ENCODE results near the gene OPA1. TPM values are rescaled to one million over a fixed set of nuclear protein-coding genes. Genes with fewer than 3 reads are reported as not detected.

Gene OPA1
- total RNA-seq, 1 donor, result 91.5 TPM

GRCh38 chr3:193586526-193586925 lies 6.5 kb upstream of the OPA1 start:
- DNase-seq (ENCODE audit: low read depth), result no peak
- TF ChIP-seq, protein P1, sequence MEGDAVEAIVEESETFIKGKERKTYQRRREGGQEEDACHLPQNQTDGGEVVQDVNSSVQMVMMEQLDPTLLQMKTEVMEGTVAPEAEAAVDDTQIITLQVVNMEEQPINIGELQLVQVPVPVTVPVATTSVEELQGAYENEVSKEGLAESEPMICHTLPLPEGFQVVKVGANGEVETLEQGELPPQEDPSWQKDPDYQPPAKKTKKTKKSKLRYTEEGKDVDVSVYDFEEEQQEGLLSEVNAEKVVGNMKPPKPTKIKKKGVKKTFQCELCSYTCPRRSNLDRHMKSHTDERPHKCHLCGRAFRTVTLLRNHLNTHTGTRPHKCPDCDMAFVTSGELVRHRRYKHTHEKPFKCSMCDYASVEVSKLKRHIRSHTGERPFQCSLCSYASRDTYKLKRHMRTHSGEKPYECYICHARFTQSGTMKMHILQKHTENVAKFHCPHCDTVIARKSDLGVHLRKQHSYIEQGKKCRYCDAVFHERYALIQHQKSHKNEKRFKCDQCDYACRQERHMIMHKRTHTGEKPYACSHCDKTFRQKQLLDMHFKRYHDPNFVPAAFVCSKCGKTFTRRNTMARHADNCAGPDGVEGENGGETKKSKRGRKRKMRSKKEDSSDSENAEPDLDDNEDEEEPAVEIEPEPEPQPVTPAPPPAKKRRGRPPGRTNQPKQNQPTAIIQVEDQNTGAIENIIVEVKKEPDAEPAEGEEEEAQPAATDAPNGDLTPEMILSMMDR (IDR thresholded peaks at IDR 0.05; ENCODE audit: insufficient read depth, low read depth, low read length), result no peak

DNA sequence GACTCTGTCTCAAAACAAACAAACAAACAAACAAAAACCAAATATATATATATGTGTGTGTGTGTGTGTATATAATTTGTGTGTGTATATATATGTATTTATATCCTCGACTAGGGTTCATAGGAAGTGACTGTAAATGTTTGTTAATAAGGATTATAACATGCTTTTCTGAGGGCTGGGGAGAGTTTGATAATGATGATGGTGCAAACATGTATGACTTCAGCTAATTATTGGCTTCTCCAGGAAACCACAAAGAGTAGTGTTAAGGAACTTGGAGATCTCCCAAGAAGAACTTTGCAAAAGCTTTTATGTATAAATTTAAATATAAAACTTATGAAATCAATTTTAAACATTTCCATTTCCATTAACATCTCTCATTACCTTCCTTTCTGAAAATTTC lies 3.9 kb upstream of the OPA1 start:
- TF ChIP-seq, protein P1 (IDR thresholded peaks at IDR 0.05; ENCODE audit: insufficient read depth, low read depth, low read length), result no peak
- no peak for DNase-seq (ENCODE audit: low read depth)
- no peak overlapping the region for H3K4me3 ChIP-seq (ENCODE audit: low read depth, low read length)

More at GRCh38 chr3:193586526-193586925, 6.5 kb upstream of the OPA1 start:
- H3K4me3 ChIP-seq (ENCODE audit: low read depth, low read length), result no peak overlapping the region

- no peak overlapping the region for H3K4me3 ChIP-seq (ENCODE audit: low read depth, low read length)
- DNase-seq (ENCODE audit: low read depth), result no peak
- TF ChIP-seq, protein P1 (IDR thresholded peaks at IDR 0.05; ENCODE audit: insufficient read depth, low read depth, low read length), result no peak
Measured at GRCh38 chr3:193589616-193590015, 3.4 kb upstream of the OPA1 start.

DNA sequence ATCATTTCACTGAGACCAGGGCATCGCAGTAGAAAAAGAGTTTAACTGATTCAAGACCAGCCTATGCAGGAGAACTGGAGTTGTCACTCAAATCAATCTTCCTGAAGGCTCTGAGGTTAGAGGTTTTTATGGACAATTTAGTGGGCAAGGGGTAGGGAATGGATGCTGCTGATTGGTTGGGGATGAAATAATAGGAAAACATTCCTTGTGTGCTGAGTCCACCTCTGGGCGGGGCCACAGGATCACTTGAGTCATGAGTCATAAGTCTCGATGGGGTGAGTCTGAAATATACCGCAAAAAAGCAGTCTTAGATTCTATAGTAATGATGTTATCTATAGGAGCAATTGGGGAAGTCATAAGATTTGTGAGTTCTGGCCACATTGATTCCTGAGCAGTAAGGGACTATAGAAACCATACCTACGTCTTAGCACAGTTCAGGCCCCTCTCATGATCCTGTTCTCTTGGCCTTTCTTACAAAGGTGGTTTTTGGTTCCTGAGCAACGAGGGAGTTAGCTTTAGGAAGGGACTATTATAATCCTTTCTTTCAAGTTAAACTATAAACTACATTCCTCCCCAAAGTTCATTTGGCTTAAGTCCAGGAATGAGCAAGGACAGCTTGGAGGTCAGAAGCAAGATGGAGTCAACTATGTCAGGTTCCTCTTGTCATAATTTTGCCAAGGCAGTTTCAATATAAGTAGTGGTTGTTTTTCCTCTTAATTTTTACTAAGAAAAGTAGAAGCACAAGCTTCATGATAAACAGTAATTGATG lies 2.7 kb upstream of the OPA1 start:
- DNase-seq (ENCODE audit: low read depth), result peak; percentile 48
- H3K4me3 ChIP-seq (ENCODE audit: low read depth, low read length), result no peak overlapping the region
- TF ChIP-seq, protein P1 (IDR thresholded peaks at IDR 0.05; ENCODE audit: insufficient read depth, low read depth, low read length), result no peak

GRCh38 chr3:193593668-193594030 lies 641 bp downstream of the OPA1 start:
- DNase-seq (ENCODE audit: low read depth), result peak; percentile 61
- TF ChIP-seq, protein P1 (IDR thresholded peaks at IDR 0.05; ENCODE audit: insufficient read depth, low read depth, low read length), result no peak
- peak overlapping the region; percentile 94 for H3K4me3 ChIP-seq (ENCODE audit: low read depth, low read length)

GRCh38 chr3:193594946-193595689 lies 2.1 kb downstream of the OPA1 start:
- H3K4me3 ChIP-seq (ENCODE audit: low read depth, low read length), result no peak overlapping the region
- TF ChIP-seq, protein P1 (IDR thresholded peaks at IDR 0.05; ENCODE audit: insufficient read depth, low read depth, low read length), result no peak
- DNase-seq (ENCODE audit: low read depth), result peak; percentile 18

Data from fibroblast of villous mesenchyme (primary cell).